Measurements from ENCODE around the gene IDH3B. TPM values are rescaled to one million over a fixed set of nuclear protein-coding genes. Genes with fewer than 3 reads are reported as not detected.

IDH3B gene
- total and polyA plus RNA-seq, 2 of the 13 experiments (the other 11 are each of a cell fraction or from before 2014, with no cell fraction given) = 215 to 254 TPM

DNA sequence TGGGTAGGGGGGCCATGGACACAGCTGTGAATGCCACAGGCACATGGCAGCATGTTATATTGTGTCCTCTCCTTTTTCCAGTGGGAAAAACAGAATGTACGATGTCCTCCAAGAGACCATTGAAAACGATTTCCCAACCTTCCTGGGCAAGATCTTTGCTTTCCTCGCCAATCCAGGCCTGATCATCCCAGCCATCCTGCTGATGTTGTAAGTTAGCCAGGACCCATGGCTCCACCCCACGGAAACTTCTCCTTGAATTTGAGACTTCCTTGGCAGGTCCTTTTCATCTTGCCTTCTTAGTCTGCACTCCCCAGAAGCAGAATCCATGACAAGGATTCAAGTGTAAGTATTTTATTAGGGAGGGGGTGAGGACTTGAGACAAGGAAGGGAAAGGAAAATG, 39.8 kb downstream of the IDH3B start (continued):
- TF ChIP-seq, protein P1, sequence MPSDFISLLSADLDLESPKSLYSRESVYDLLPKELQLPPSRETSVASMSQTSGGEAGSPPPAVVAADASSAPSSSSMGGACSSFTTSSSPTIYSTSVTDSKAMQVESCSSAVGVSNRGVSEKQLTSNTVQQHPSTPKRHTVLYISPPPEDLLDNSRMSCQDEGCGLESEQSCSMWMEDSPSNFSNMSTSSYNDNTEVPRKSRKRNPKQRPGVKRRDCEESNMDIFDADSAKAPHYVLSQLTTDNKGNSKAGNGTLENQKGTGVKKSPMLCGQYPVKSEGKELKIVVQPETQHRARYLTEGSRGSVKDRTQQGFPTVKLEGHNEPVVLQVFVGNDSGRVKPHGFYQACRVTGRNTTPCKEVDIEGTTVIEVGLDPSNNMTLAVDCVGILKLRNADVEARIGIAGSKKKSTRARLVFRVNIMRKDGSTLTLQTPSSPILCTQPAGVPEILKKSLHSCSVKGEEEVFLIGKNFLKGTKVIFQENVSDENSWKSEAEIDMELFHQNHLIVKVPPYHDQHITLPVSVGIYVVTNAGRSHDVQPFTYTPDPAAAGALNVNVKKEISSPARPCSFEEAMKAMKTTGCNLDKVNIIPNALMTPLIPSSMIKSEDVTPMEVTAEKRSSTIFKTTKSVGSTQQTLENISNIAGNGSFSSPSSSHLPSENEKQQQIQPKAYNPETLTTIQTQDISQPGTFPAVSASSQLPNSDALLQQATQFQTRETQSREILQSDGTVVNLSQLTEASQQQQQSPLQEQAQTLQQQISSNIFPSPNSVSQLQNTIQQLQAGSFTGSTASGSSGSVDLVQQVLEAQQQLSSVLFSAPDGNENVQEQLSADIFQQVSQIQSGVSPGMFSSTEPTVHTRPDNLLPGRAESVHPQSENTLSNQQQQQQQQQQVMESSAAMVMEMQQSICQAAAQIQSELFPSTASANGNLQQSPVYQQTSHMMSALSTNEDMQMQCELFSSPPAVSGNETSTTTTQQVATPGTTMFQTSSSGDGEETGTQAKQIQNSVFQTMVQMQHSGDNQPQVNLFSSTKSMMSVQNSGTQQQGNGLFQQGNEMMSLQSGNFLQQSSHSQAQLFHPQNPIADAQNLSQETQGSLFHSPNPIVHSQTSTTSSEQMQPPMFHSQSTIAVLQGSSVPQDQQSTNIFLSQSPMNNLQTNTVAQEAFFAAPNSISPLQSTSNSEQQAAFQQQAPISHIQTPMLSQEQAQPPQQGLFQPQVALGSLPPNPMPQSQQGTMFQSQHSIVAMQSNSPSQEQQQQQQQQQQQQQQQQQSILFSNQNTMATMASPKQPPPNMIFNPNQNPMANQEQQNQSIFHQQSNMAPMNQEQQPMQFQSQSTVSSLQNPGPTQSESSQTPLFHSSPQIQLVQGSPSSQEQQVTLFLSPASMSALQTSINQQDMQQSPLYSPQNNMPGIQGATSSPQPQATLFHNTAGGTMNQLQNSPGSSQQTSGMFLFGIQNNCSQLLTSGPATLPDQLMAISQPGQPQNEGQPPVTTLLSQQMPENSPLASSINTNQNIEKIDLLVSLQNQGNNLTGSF (CRISPR knock-in tag; IDR thresholded peaks at IDR 0.05) = no peak
- TF ChIP-seq ZNF34 (CRISPR knock-in tag; IDR thresholded peaks at IDR 0.05; ENCODE audit: borderline replicate concordance) = no peak
- TF ChIP-seq ZBTB3 (CRISPR knock-in tag; IDR thresholded peaks at IDR 0.05; ENCODE audit: borderline replicate concordance, low read depth) = no peak

DNA sequence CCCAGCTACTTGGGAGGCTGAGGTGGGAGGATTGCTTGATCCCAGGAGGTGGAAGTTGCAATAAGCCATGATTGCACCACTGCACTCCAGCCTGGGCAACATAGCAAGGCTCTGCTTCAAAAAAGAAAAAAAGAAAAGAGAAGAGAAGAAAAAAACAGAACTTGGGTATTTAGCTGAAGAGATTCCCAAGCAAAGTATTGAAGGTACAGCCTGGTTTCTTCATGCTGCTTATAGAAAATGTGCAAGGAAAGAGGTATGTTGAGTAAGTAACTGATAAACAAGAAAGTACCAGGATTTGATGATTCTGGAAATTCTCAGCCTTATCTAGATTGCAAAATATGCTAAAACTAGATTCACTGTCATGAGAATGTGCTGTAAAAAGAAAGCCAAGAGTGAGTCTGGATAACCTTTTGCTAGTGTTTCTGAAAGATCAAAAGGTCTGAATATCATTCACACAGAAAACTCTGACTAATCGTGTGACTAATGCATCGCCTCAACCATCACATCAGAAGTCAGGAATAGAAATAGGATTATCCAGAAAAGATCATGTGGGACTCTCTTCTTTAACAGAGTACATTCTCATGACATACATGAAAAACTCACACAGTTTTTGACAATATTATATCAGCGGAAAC, 43.9 kb downstream of the IDH3B start:
- CTCF ChIA-PET (ENCODE audit: low intra/inter-chr PET ratio, low total read pairs) = no interaction called here
- DNase-seq (ENCODE audit: low spot score) = peak; percentile 21

More for the DNA sequence above, 43.9 kb downstream of the IDH3B start:
- FAIRE-seq (no peak), ATAC-seq (no peak)
- Histone ChIP-seq H3K4me2 (ENCODE audit: low read depth, low read length) (no peak overlapping the region), H3K79me2 (ENCODE audit: insufficient read depth, low read length) (no peaks in the 10 kb centered on the region), H3K9ac (ENCODE audit: insufficient read depth, low read depth, low read length) (no peak overlapping the region), H3K9me3 (ENCODE audit: low read length) (no peaks in the 10 kb centered on the region), H4K20me1 (ENCODE audit: insufficient read depth, low read length) (no peaks in the 10 kb centered on the region), H3K4me3 (replicated peaks in 1 of 3; ENCODE audit: insufficient read depth in 1 of 3, low read depth in 2 of 3, low read length in 3 of 3) (no peak overlapping the region), H3K36me3 (replicated peaks in 1 of 2; ENCODE audit: control insufficient read depth in 1 of 2, insufficient read depth in 2 of 2, low read length in 2 of 2) (no peaks in the 10 kb centered on the region), H3K4me1 (ENCODE audit: insufficient read depth, low read length) (no peaks in the 10 kb centered on the region), H3K27ac (ENCODE audit: extremely low read length, insufficient read depth, low read length) (no peak overlapping the region), H2AFZ (ENCODE audit: low read length) (no peak overlapping the region), H3K27me3 (ENCODE audit: control insufficient read depth in 1 of 2, insufficient read depth in 2 of 2, low read length in 2 of 2) (peaks cover 2 to 43% of the 10 kb centered on the region in 2 experiments)
- in situ Hi-C loops (cut with HindIII; ENCODE audit: extremely low pct_ligation_motif_present, low pct_unique_long_range_greater_than_20kb) = no loop called here
- TF ChIP-seq ZNF256 (CRISPR knock-in tag; conservative IDR thresholded peaks at IDR 0.05) (peak; percentile 98), MAFK (conservative IDR thresholded peaks at IDR 0.05 in 1 of 2, IDR thresholded peaks at IDR 0.05 in 1 of 2; ENCODE audit: low read length in 2 of 2) (0 out of 4 replicates have a peak, but pooled peaks of 1 of the 2 experiments have one; percentile 3), ZNF383 (CRISPR knock-in tag; IDR thresholded peaks at IDR 0.05; ENCODE audit: borderline replicate concordance) (no peak), ZNF777 (CRISPR knock-in tag; IDR thresholded peaks at IDR 0.05) (no peak)
- BruUV-seq (replicated peaks) = no TSS peak
- POLR2A ChIA-PET = no interaction called here
- intact Hi-C loops (cut with micrococcal nuclease; ENCODE audit: unreplicated experiment) = no loop called here
- WGBS (ENCODE audit: low lambda C conversion rate) = 9% methylated on average over 3 of the region's 3 CpGs

Measured in HepG2 (cell line).